ENCODE measurements around the gene PUS1.

DNA sequence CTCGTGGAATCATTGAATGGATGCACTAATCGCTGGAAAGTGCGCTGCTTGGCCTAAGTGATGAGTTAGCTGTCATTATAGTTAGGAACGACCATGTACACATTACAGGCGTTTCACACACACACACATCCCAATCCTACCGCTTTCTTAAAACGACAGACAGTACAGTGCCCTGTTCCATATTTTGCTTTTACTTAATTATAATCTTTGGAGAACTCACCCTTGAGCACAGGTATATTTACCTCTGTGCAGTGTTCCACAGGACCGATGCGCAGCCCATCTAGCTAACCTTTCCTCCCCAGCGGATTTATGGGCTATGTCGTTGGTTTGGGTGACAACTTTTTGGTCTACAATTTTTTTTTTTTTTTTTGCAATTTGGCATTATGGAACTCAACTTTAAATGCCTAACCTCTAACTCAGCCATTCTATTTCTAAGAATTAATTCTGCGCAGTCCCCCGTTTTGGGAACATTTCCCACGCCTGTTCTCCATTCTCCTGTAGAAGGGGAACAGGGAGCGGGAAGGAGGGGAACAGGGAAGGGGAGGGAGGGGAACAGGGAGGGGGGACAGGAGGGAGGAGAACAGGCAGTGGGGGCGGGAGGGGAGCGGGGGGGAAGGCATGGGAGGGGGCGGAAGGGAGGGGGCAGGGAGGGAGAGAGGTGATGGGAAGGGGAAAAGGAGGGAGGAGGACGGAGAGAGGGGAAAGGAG lies 35.3 kb upstream of the PUS1 start:
- TF ChIP-seq, protein P1, sequence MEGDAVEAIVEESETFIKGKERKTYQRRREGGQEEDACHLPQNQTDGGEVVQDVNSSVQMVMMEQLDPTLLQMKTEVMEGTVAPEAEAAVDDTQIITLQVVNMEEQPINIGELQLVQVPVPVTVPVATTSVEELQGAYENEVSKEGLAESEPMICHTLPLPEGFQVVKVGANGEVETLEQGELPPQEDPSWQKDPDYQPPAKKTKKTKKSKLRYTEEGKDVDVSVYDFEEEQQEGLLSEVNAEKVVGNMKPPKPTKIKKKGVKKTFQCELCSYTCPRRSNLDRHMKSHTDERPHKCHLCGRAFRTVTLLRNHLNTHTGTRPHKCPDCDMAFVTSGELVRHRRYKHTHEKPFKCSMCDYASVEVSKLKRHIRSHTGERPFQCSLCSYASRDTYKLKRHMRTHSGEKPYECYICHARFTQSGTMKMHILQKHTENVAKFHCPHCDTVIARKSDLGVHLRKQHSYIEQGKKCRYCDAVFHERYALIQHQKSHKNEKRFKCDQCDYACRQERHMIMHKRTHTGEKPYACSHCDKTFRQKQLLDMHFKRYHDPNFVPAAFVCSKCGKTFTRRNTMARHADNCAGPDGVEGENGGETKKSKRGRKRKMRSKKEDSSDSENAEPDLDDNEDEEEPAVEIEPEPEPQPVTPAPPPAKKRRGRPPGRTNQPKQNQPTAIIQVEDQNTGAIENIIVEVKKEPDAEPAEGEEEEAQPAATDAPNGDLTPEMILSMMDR (IDR thresholded peaks at IDR 0.05): no peak
- TF ChIP-seq POLR2A (IDR thresholded peaks at IDR 0.05): no peak

All from right lobe of liver (tissue), 4 donors.